ENCODE results near the gene CRELD1. TPM values are rescaled to one million over a fixed set of nuclear protein-coding genes. Genes with fewer than 3 reads are reported as not detected.
"Not testable (repeated sequence)": the region's sequence is repeated elsewhere in the genome, so short reads cannot be mapped to it uniquely, and the experiment has no call there.

The CRELD1 gene
- total RNA-seq, 1 donor from 2014 or later, result 26.5 TPM

DNA sequence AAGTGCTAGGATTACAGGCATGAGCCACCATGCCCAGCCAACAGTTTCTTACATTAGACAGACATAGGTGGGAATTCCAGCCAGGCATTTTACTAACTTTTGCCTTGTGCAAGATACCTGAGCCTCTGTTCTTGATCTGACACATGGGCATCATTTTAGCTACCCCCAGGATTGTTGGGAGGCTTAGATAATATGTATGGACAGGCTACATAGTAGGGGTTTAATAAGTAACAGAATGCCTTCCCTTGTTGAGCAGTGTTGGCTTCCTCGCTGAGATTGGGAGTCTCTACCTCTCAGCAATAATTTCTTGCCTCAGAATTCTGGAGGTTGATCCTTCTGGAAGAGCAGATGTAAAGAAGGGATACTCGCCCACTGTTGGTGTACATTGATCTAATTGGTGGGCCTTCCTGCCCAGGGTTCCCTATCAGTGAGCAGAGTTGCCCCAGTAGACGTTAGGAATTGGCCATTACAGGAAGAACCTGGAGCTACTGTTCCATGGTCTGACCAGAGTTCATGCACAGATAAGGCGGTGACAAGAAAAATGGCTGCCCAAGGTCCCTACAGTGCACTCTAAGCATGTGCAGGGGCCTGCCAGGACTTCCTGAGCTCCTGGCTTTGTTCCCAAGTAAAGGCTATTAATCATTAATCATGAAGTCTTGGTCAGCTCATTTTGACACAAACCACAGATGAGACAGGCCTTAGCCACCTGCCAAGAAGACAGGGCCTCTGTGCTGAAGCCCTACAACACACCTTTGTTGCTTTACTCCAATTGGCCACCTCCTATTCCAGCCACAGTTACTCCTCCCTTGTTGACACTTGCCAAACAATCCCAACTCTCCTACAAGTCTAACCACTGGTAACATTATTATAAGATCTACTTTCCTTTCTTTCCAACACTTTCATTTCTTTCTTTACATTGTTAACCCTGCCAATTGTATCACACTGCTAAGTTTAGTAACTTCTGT is 35.9 kb upstream of the CRELD1 start:
- H3K4me1 Mint-ChIP-seq (ENCODE audit: low read depth), result peaks cover 58% of the 10 kb centered on the region
- H3K27ac Mint-ChIP-seq (ENCODE audit: unreplicated experiment), result peak overlapping the region; percentile 72
- H3K9me3 Mint-ChIP-seq (ENCODE audit: low read depth), result no peaks in the 10 kb centered on the region
- TF ChIP-seq, protein P1, sequence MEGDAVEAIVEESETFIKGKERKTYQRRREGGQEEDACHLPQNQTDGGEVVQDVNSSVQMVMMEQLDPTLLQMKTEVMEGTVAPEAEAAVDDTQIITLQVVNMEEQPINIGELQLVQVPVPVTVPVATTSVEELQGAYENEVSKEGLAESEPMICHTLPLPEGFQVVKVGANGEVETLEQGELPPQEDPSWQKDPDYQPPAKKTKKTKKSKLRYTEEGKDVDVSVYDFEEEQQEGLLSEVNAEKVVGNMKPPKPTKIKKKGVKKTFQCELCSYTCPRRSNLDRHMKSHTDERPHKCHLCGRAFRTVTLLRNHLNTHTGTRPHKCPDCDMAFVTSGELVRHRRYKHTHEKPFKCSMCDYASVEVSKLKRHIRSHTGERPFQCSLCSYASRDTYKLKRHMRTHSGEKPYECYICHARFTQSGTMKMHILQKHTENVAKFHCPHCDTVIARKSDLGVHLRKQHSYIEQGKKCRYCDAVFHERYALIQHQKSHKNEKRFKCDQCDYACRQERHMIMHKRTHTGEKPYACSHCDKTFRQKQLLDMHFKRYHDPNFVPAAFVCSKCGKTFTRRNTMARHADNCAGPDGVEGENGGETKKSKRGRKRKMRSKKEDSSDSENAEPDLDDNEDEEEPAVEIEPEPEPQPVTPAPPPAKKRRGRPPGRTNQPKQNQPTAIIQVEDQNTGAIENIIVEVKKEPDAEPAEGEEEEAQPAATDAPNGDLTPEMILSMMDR (IDR thresholded peaks at IDR 0.05), result no peak
- no peak for DNase-seq (ENCODE audit: low spot score)
- no peak overlapping the region for H3K4me3 Mint-ChIP-seq (ENCODE audit: unreplicated experiment)
- no peaks in the 10 kb centered on the region for H3K27me3 Mint-ChIP-seq (ENCODE audit: low read depth)
- H3K36me3 Mint-ChIP-seq (ENCODE audit: low read depth), result peaks cover 7% of the 10 kb centered on the region

DNA sequence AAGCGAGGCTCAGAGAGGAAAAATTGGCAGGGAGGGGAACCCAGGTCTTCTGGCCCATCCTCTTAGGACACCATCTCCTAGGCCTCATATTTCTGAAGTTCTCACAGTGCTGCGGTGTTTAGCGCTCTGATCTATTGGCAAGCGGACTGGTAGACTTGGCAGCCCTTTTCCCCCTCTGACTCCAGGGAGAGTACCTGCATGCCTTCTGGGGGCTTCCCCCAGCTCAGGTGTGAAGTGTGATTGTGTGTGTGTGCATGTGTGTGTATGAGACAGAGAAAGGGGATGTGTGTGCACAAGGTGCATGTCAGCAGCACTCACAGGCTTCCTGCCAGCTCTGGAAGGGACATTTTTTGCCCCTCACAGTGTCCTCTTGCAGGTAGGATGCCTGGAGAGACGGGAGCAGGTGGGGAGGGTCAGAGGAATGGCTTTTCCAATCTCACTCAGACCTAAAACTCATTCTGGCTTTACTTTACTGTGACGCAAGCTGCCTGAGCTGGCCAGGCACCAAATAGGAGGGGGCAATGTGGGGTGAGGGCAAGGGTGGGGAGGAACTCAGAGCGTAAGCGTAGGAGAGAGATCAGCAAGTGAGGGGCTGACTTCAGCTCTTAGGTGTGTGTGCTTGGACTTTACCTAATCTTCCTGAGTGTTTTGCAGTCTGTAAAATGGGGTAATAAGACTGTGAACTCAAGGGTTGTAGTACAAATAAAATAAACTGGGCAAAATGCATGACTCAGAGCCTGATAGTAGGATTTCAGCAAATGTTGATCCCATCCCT is 35.0 kb upstream of the CRELD1 start:
- TF ChIP-seq, protein P1 (IDR thresholded peaks at IDR 0.05), result no peak
- H3K4me1 Mint-ChIP-seq (ENCODE audit: low read depth), result peaks cover 60% of the 10 kb centered on the region
- DNase-seq (ENCODE audit: low spot score), result no peak
- peaks cover 5% of the 10 kb centered on the region for H3K36me3 Mint-ChIP-seq (ENCODE audit: low read depth)
- H3K27me3 Mint-ChIP-seq (ENCODE audit: low read depth), result no peaks in the 10 kb centered on the region
- no peaks in the 10 kb centered on the region for H3K9me3 Mint-ChIP-seq (ENCODE audit: low read depth)
- H3K27ac Mint-ChIP-seq (ENCODE audit: unreplicated experiment), result no peak overlapping the region
- H3K4me3 Mint-ChIP-seq (ENCODE audit: unreplicated experiment), result no peak overlapping the region

DNA sequence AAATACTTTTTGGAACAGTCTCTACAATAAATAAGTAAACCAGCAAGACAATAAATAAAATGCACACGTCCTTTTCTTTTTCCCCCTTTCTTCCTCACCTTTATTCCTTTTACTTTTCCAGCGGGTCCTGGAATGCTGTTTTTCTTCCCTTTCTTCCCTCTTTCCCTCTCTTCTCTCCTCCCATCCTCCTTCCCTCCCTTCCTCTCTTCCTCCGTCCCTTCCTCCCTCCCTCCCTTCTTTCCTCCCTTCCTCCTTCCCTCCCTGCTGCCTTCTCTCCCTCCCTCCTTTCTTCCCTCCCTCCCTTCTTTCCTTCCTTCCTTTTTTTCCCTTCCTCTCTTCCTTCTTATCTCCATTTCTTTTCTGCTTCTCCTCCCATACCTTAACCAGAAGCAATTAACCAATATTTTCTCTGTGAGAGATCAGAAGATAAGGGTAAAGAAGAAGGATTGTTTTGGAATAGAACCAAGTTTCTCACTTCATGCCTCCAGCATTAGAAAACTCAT is 34.3 kb upstream of the CRELD1 start:
- DNase-seq (ENCODE audit: low spot score), result no peak
- no peaks in the 10 kb centered on the region for H3K27me3 Mint-ChIP-seq (ENCODE audit: low read depth)
- H3K9me3 Mint-ChIP-seq (ENCODE audit: low read depth), result no peaks in the 10 kb centered on the region
- H3K27ac Mint-ChIP-seq (ENCODE audit: unreplicated experiment), result no peak overlapping the region
- TF ChIP-seq, protein P1 (IDR thresholded peaks at IDR 0.05), result no peak
- peaks cover 56% of the 10 kb centered on the region for H3K4me1 Mint-ChIP-seq (ENCODE audit: low read depth)
- H3K4me3 Mint-ChIP-seq (ENCODE audit: unreplicated experiment), result no peak overlapping the region
- H3K36me3 Mint-ChIP-seq (ENCODE audit: low read depth), result peaks cover 3% of the 10 kb centered on the region

DNA sequence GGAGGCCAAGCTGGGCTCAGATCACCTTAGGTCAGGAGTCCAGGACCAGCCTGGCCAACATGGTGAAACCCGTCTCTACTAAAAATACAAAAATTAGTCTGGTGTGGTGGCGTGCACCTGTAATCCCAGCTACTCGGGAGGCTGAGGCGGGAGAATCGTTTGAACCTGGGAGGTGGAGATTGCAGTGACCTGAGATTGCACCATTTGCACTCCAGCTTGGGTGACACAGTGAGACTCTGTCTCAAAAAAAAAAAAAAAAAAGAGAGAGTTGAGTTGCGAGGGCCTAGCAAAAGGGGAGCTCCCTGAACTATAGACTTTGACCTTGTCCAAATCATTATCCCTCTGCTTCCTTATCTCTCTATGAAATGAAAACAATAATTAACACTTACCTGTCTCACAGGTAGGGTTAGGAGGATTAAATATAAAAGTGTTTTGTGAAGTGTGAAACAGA is 32.6 kb upstream of the CRELD1 start:
- not testable (repeated sequence) for H3K27me3 Mint-ChIP-seq (ENCODE audit: low read depth); H3K4me3 Mint-ChIP-seq (ENCODE audit: unreplicated experiment); H3K36me3 Mint-ChIP-seq (ENCODE audit: low read depth); H3K27ac Mint-ChIP-seq (ENCODE audit: unreplicated experiment); H3K9me3 Mint-ChIP-seq (ENCODE audit: low read depth); DNase-seq (ENCODE audit: low spot score)
- H3K4me1 Mint-ChIP-seq (ENCODE audit: low read depth), result peaks cover 50% of the 10 kb centered on the region

DNA sequence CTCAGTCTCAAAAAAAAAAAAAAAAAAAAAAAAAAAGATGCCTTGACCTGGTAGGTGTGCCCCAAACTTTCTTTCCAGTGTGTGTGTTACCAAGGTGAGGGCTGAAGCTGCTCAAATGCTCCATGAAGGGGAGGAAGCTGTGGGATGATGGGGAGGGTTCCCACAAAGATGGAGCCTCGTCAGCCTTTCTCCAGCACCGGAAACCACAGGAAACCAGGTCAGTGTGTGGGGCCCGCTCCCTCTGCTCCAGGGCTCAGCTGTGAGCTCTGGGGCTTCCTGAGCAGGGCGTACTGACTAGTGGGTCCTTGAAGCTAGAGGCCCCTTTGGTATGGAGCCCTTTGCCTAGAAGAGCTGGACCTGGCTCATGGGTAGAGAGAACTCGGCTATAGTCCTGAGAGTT is 31.7 kb upstream of the CRELD1 start:
- H3K4me3 Mint-ChIP-seq (ENCODE audit: unreplicated experiment), result no peak overlapping the region
- H3K9me3 Mint-ChIP-seq (ENCODE audit: low read depth), result no peaks in the 10 kb centered on the region
- H3K36me3 Mint-ChIP-seq (ENCODE audit: low read depth), result no peaks in the 10 kb centered on the region
- TF ChIP-seq, protein P1 (IDR thresholded peaks at IDR 0.05), result no peak
- H3K27ac Mint-ChIP-seq (ENCODE audit: unreplicated experiment), result no peak overlapping the region
- no peak for DNase-seq (ENCODE audit: low spot score)
- no peaks in the 10 kb centered on the region for H3K27me3 Mint-ChIP-seq (ENCODE audit: low read depth)
- H3K4me1 Mint-ChIP-seq (ENCODE audit: low read depth), result peaks cover 44% of the 10 kb centered on the region
